NCI-H524 (cell line): ENCODE measurements around the gene HSH2D.
"Not testable (repeated sequence)": the region's sequence is repeated elsewhere in the genome, so short reads cannot be mapped to it uniquely, and the experiment has no call there.

Experiments used
- DNase-seq, 2 experiments: peaks; one replicate each; lab custom pipeline; 2025; lab: John Stamatoyannopoulos, UW

HSH2D gene, protein sequence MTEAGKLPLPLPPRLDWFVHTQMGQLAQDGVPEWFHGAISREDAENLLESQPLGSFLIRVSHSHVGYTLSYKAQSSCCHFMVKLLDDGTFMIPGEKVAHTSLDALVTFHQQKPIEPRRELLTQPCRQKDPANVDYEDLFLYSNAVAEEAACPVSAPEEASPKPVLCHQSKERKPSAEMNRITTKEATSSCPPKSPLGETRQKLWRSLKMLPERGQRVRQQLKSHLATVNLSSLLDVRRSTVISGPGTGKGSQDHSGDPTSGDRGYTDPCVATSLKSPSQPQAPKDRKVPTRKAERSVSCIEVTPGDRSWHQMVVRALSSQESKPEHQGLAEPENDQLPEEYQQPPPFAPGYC

DNA sequence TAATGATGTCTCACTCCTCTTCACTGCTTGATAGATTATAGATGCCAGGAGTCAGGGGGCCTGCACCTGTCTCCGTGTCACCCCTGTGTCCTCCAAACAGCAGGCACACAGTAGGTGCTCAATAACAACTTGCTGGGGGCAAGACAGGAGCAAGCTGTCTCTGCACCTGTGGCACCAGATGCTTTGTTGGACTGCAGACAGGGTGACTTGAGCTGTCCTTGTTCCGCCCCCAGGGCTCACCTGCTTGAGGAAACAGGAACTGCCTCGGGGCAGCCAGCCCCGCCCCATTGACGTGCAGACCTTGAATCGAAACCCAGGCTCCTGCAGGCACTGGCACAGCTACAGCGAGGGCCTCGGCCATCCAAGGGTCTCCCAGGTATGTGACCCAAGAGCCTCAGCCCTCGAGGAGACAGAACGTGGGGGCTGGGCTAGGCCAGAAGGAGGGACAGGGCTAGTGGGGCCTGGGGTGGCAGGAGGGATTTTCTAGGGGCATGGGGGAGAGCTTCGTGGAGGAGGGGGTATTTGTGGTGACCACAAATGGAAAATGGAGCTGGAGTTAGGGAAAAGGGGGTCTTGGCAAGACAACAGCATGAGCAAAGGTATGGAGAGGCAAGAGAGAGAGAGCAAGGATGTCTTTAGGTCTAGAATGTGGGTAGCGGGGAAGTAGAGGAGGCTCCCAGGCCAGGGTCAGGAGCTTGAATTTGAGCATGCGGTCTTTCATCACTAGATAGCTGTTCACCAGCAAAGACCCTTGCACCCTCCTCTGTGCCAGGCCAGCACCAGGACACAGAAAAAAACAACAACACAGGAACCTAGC lies at the start of gene HSH2D:
HSH2D (plus strand) TSS at position 287 of the 817 bp plus-strand sequence. CDS start 5,066 bp downstream, outside the sequence.
- no peak for DNase-seq

DNA sequence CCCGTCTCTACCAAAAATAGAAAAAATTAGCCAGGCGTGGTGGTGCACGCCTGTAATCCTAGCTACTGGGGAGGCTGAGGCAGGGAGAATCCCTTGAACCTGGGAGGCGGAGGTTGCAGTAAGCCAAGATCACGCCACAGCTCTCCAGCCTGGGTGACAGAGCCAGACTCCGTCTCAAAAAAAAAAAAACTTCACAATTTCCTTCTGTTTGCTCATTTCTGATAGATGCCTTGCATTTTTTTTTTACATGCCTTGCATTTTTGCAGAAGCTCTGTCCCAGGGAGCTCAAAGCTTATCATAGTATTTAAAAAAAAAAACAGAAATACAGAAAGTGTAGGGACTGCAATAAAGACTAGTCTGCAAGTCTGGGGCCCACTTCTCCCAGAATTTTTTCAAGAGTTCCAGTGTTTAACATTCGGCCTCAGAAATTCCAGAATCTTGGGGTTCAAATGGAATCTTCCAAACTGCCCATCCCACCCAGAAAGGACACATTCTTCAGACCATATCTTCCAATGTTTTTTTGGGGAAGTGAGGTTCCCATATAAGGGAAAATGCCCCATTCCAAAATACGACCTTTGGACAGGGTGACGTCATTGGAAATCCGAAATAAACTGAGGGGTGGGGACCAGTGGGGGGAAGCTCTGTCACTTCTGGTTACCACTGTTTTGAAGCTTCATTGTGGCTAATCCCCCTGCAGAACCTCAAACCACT lies 49.0 kb upstream of the HSH2D start:
- DNase-seq, result no peak

DNA sequence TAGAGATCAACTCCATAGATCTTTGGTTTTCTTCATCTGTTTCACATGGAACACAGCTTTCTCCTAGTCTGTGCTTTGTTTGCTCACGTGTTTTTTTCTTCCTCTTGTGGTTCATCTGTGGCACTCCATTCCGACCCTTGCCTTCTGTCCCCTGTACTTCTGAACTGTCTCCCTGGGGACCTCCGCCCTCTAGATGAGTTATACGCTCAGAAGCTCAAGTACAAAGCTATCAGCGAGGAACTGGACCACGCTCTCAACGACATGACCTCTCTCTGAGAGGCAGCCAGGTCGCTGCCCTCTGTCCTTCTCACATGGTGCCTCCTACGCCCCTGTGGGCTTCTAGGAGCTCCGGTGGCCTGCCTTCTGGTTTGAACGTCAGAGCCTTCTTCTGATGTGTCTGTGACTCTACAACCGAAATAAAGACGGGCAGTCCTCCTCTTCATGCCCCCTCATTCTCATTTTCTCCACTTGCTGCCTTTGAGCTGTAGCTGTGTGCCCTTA lies 48.4 kb upstream of the HSH2D start:
- peak in 1 of 2 experiments; percentile 34 for DNase-seq

DNA sequence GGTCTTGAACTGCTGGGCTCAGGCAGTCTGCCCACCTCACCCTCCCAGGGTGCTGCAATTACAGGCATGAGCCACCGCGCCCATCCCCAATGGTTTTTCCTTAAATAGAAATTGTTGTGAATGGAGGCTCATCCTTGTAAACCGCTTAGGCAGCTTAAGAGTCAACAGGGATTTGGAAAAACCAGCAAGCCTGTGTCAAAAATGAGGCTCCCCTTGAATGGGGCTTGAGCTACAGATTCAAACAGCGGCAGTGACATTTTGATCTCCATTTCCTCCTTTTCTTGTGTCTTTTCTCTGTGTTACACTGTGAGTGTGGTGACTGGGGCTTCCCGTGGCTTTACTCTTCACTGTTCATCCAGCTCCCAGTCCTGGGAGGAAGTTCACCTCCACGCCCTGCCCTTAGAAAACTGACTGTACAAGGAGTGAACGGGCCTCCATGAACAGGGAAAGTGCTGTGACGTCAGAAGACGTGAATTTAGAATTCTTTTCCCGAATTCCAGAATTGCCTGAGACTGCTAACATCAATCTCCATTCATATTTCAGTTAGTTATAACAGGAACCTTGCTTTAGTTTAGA lies 47.1 kb upstream of the HSH2D start:
- DNase-seq, result no peak

DNA sequence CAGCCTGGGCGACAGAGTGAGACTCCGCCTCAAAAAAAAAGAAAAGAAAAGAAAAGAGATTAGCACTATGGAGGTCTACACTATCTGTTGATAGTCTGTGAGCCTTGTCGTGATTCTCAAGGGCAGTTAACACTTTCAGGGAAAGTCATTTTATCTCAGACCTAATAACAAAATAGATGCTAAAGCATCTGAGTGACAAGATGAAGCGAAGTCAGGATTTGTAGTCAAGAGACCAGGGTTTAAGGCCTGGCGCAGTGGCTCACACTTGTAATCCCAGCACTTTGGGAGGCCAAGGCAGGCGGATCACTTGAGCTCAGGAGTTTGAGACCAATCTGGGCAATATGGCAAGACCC lies 45.1 kb upstream of the HSH2D start:
- no peak for DNase-seq

DNA sequence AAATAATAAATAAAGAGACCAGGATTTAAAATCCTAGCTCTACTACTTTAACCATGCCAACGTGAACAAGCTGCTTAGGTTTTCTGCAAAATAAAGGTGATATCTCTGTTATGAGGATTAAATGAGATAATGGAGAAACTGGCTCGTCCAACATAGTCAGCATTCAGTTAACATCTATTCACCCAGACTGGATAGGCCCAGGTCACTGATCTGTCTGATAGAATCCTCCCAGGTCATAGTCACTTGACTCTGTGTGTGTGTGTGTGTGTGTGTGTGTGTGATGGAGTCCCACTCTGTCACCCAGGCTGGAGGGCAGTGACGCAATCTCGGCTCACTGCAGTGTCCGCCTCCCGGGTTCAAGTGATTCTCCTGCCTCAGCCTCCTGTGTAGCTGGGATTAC lies 44.7 kb upstream of the HSH2D start:
- no peak for DNase-seq

DNA sequence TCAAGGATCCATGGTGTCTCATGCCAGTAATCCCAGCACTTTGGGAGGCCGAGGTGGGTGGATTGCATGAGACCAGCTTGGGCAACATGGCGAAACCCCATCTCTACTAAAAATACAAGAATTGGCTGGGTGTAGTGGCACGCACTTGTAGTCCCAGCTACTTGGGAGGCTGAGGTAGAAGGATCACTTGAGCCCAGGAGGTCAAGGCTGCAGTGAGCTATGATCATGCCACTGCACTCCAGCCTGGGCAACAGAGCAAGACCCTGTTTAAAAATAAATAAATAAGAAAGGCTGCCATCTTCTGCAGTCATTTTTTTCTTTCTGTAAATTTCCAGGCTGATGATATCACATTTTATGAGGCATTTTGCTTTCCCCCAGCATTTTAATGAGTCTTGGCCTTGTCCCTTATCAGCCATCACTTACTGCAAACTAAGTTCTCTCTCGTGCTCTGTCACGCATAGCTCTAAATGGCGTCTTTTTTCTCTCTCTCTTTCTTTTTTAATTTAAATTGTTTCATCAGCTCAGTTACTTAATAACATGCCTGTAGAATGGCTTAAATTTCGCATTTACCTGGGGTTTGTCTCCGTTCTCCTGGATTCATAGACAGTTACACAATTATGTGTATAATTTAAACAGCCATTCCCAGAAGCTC lies 44.0 kb upstream of the HSH2D start:
- not testable (repeated sequence) for DNase-seq

DNA sequence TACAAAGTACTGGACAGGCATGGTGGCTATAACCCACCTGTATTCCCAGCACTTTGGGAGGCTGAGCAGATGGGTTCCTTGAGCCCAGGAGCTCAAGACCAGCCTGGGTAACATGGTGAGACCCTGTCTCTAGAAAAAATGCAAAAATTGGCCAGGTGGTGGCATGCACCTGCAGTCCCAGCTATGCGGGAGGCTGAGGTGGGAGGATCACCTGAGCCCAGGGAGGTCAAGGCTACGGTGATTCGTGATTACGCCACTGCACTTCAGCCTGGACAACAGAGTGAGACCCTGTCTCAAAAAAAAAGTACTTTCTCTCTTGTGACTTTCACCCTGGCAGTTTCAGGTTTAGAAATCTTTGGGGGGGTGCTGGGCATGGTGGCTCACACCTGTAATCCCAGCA lies 43.0 kb upstream of the HSH2D start:
- DNase-seq, result no peak

DNA sequence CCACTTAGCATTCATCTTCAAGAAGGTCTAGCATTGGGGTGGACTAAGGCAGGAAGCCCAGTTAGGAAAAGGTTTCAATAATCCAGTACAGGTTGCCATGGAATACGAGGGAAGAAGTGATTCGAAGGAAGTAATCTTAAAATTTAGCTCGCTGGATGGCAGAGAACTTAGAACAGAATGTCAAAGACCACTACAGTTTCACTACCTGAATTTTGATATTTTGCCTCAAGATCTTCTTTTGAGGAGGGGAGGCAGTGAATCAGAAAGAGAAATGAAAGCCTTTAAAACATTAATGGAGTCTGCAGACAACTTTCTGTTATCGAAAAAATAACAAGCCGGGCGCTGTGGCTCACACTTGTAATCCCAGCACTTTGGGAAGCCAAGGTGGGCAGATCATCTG lies 38.8 kb upstream of the HSH2D start:
- no peak for DNase-seq

DNA sequence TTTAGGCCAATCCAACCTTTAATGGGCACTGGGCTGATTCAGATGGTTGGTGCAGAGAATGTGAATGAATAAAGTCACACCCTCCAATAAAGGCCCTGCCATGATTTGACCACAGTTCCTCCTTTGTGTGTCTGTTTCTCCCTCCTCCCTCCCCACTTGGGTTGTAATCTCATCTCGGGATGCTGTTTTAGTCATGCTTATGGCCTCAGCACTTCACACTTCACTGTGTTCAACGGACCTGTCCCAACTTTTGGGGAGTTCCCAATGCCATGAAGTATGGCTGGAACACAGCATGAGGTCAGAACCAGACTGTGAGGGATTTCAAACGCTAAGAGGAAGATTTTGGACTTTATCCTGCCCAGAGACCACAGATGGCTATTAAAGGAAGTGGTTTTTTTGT lies 37.4 kb upstream of the HSH2D start:
- DNase-seq, result no peak

DNA sequence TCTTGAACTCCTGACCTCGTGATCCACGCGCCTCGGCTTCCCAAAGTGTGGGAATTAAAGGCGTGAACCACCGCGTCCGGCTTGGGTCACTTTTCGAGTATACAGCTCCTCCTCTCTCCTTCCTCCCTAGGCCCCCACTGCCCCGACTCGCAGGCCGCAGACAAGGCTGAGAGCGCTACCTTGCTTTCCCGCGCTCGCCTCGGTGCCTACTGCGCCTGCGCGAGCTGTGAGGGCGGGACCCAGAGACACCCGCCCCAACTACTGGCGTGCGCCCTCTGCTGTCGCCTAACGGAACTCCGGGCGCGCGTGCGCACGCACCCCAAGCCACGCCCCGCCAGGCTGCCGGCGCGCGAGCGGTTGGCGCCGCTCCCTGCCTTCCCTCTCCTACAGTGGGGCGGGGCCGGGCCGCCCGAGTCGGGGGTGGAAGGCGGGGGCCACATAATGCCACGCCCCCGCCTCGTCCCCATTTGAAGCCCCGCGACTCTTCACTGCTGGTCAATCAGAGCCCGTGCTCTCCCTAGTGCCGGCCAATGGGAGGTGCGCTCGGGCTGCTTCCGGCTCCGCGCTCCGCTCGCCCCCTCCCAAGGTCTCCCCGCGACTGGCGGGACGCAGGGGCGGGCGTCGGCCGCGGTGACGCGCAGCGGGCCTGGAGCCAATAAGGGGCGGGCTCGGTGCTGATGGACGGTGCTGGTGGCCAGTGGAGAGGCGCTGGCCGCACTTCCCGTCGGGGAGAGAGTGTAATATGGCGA lies 32.2 kb upstream of the HSH2D start, which contains the start of gene RAB8A:
RAB8A (plus strand) TSS at position 730 of the 749 bp plus-strand sequence; CDS start at position 743, 13 bp downstream.
- peak; percentile 99 for DNase-seq

DNA sequence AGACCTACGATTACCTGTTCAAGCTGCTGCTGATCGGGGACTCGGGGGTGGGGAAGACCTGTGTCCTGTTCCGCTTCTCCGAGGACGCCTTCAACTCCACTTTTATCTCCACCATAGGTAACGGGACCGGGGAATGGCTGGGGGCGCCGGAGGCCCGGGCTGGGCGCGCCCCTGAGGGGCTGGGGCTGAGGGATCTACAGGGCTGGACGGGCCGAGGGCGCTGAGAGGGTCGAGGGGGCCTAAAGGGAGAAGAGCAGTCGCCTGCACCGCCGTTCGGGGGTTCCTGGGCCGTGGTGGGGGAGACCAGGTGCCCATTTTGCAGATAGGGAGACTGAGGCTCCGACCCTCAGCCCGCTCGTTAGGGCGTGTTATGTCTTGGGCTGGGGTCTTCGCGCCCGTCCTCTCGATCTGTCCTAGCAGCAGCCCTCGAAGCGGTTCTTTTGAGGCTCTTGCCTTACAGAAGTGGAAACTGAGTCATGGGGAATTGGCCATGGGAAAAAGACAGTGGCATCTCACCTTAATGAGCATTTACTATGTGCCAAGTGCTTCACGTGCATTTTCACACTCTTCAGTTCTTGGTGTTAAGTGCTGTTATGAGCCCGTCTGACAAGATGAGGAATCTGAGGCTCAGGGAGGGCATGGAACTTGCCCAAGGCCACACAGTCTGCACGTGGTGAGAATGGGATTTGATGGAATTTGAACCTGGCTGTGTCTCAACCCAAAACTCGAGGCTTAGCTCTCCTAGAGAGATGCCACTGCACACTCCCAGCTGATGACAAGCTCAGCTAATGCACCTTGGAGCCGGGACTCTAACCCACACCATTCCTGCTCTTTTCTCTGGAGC lies 31.4 kb upstream of the HSH2D start:
- no peak for DNase-seq

DNA sequence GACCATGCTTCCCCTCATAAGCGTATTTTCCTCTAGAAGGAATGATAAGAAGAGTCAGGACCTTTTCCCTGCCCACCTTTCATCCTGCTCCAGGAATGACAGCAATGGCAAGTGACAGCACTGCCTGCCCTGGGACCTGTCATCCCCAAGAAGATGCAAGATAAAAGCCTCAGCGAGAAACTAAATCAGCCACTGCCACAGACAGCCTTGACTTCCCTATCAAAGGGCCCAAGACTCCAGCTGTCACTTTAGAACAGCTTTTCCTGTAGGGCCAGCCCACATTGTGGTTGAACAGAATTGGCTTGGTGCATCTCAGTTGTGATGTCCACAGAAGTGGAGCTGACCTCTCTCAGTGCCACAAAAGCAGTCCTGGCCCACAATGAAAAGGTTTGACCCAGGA lies 30.7 kb upstream of the HSH2D start:
- no peak for DNase-seq

DNA sequence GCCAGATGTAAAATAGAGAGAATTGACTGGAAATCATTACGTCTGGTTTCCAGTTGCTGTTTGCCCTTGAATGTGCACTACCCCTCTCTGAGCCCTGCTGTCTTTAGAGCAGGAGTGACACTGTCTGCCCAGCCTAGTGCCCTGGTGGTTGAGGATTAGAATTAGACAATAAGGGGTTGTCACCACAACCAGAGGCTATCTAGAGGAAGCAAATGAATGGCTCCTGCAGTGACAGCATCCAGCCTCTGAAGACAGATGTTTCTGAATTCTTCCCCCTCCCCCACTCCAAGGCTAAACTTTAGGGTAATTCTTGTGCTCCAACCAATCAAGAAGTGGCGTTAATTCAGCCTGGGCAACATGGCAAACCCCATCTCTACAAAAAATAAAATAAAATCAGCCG lies 29.8 kb upstream of the HSH2D start:
- DNase-seq, result no peak

DNA sequence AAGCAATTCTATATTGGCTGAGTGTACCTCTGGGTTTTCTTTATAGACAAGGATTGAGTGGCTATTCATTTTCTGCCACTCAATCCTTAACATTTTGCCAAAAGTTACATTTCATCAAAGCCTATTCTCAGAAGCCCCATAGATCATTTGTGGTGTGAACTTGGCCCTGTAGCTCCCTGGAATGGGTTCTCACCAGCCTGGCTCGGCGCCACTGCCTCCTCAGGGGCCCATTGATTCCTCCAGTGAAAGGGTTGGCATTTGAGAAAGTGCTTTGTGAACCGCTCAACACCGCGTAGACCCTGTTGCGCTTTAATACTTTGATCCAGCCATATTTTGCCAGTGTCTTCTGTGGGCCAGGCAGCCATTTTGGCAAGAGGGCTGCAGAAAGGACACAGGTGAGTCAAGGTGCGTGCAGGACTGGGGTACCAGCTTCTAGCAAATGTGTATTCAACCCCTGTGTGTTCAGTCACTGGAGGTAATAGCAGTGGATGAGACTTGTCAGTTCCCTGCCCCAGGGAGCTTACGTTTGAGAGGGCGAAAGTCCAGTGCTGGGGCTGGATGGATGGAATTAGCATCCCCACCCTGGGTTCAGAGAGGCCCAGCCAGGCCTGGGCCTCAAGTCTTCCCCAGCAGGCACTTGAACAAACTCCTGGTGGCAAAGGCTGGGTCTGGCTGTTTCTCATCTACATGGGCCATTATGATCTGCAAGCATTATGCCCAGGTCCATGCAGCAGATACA lies 28.0 kb upstream of the HSH2D start:
- DNase-seq, result no peak

DNA sequence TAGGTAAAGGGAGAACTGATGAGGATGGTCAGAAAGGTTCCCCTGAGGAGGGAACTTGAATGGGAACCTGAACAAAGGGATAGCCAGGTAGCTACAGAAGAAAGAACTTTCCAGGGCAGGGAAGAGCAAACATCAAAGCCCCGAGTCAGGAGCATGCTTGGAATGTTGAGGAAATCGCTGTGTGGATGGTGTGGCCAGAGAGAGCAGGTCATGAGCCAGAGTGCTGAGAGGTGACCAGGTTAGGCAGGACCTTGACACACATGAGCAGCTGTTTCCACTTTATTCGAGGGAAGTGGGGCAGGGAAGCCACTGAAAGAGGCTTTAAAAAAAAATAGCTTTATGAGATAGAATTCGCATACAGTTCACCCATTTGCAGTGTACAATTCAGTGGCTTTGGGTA lies 27.4 kb upstream of the HSH2D start:
- DNase-seq, result no peak

DNA sequence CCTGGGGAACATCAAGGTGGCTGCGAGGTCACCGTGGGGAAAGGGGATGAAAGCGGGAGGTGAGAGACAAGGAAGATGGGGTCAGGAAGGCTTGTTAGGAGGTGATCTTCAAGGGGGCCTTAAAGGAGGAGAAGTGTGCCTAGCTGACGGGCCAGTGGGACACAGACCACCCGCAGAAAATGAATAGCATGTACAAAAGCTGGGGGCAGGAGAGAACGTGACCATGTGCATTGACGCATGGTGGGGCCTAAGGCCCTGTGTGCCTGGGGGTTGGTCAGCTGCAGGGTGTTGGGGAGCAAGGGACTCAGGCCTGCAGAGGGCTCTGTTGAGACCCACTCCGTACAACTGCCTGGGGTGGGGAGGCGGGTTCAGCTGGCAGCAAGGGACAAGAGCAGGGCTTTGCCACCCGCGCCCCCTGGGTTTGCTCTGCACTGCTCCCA lies 25.9 kb upstream of the HSH2D start:
- DNase-seq, result no peak

DNA sequence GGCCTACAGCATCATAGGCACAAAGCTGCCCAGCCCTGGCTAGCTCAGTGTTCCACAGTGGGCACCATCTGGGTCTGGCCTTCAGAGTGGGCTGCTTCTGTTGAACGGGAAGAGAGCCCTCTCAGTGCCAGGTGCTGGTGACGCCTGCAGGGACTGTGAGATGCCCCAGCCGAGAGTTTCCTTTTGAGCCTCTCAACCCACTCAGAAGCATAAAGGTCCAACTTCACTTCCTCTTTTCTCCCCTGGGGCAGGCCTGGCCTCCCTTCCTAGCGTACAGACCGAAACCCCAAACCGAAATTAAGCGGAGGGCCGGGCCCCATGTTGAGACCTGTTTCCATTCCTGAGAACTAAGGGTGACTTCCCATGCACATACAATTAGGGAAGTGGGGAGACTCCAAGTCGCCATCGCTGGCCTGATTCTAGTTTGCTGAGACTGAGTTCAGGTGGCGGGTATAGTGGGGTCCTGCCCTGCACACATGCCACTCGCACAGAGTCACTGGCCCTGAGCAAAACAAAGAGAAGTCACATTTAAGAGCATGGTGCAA lies 24.9 kb upstream of the HSH2D start:
- no peak for DNase-seq
